ENCODE results near the gene RAVER2. TPM values are rescaled to one million over a fixed set of nuclear protein-coding genes. Genes with fewer than 3 reads are reported as not detected.
"Not testable (repeated sequence)": the region's sequence is repeated elsewhere in the genome, so short reads cannot be mapped to it uniquely, and the experiment has no call there.

The RAVER2 gene
- total RNA-seq, 4 donors from 2014 or later: 46.8 to 94.5 (median 71.0) TPM

- H3K27me3 ChIP-seq: no peaks in the 10 kb centered on the region
- no peaks in the 10 kb centered on the region for H3K4me1 ChIP-seq
- TF ChIP-seq EP300 (IDR thresholded peaks at IDR 0.05; ENCODE audit: low read depth): no peak
- TF ChIP-seq POLR2AphosphoS5 (IDR thresholded peaks at IDR 0.05): no peak
- no peak for TF ChIP-seq CTCF (IDR thresholded peaks at IDR 0.05)
- TF ChIP-seq POLR2A (IDR thresholded peaks at IDR 0.05): no peak
- in situ Hi-C loops (cut with MboI; ENCODE audit: low pct_ligation_motif_present in 1 of 4, low pct_unique_long_range_greater_than_20kb in 1 of 4, low sequenced_read_pairs in 3 of 4): no loop called here
- H3K36me3 ChIP-seq: no peaks in the 10 kb centered on the region
- H3K4me3 ChIP-seq: no peak overlapping the region
- no peak for DNase-seq
- 81 to 83% methylated on average over 3 to 5 of the region's 5 CpGs for WGBS, 2 donors (ENCODE audit: low coverage in 1 of 2)
- intact Hi-C loops (cut with DNase I; ENCODE audit: low total_unique reads): no loop called here
- no peak overlapping the region for H3K27ac ChIP-seq
- no peaks in the 10 kb centered on the region for H3K9me3 ChIP-seq
These were observed 43.8 kb upstream of the RAVER2 start for GRCh38 chr1:64701071-64701470.

- in situ Hi-C loops (cut with MboI; ENCODE audit: low pct_ligation_motif_present in 1 of 4, low pct_unique_long_range_greater_than_20kb in 1 of 4, low sequenced_read_pairs in 3 of 4): no loop called here
- Histone ChIP-seq H3K36me3 (no peaks in the 10 kb centered on the region), H3K4me1 (no peaks in the 10 kb centered on the region), H3K4me3 (no peak overlapping the region), H3K9me3 (no peaks in the 10 kb centered on the region), H3K27ac (no peak overlapping the region), H3K27me3 (no peaks in the 10 kb centered on the region)
- WGBS, 2 donors (ENCODE audit: low coverage in 1 of 2): 69% methylated on average over 2 of the region's 2 CpGs; no CpG with 5 or more reads in 1 of the 2 donors
- intact Hi-C loops (cut with DNase I; ENCODE audit: low total_unique reads): no loop called here
- TF ChIP-seq EP300 (IDR thresholded peaks at IDR 0.05; ENCODE audit: low read depth): no peak
- no peak for TF ChIP-seq POLR2AphosphoS5 (IDR thresholded peaks at IDR 0.05)
- DNase-seq: no peak
These were observed 43.0 kb upstream of the RAVER2 start for GRCh38 chr1:64701886-64702285.

- H3K9me3 ChIP-seq; H3K27me3 ChIP-seq; H3K36me3 ChIP-seq; intact Hi-C loops (cut with DNase I; ENCODE audit: low total_unique reads); H3K4me1 ChIP-seq; DNase-seq; H3K27ac ChIP-seq; H3K4me3 ChIP-seq; in situ Hi-C loops (cut with MboI; ENCODE audit: low pct_ligation_motif_present in 1 of 4, low pct_unique_long_range_greater_than_20kb in 1 of 4, low sequenced_read_pairs in 3 of 4): not testable (repeated sequence)
- 71 to 83% methylated on average over 2 to 3 of the region's 3 CpGs for WGBS, 2 donors (ENCODE audit: low coverage in 1 of 2)
These were observed 42.2 kb upstream of the RAVER2 start for GRCh38 chr1:64702670-64703069.

GRCh38 chr1:64703600-64703999, 41.3 kb upstream of the RAVER2 start:
- in situ Hi-C loops (cut with MboI; ENCODE audit: low pct_ligation_motif_present in 1 of 4, low pct_unique_long_range_greater_than_20kb in 1 of 4, low sequenced_read_pairs in 3 of 4) (no loop called here), intact Hi-C loops (cut with DNase I; ENCODE audit: low total_unique reads) (no loop called here)
- no peak overlapping the region for H3K27ac ChIP-seq
- TF ChIP-seq POLR2A (IDR thresholded peaks at IDR 0.05): no peak
- no peak for TF ChIP-seq POLR2AphosphoS5 (IDR thresholded peaks at IDR 0.05)
- TF ChIP-seq CTCF (IDR thresholded peaks at IDR 0.05): no peak
- TF ChIP-seq EP300 (IDR thresholded peaks at IDR 0.05; ENCODE audit: low read depth): no peak
- no peaks in the 10 kb centered on the region for H3K4me1 ChIP-seq
- WGBS, 2 donors (ENCODE audit: low coverage in 1 of 2): 60 to 89% methylated on average over 2 of the region's 2 CpGs
- H3K27me3 ChIP-seq: no peaks in the 10 kb centered on the region
- H3K36me3 ChIP-seq: no peaks in the 10 kb centered on the region
- H3K4me3 ChIP-seq: no peak overlapping the region
- no peak for DNase-seq
- no peaks in the 10 kb centered on the region for H3K9me3 ChIP-seq

GRCh38 chr1:64705591-64705990, 39.3 kb upstream of the RAVER2 start:
- no peak overlapping the region for H3K4me3 ChIP-seq
- intact Hi-C loops (cut with DNase I; ENCODE audit: low total_unique reads): no loop called here
- no peak overlapping the region for H3K27ac ChIP-seq
- H3K9me3 ChIP-seq: no peaks in the 10 kb centered on the region
- TF ChIP-seq CTCF (IDR thresholded peaks at IDR 0.05): no peak
- TF ChIP-seq POLR2AphosphoS5 (IDR thresholded peaks at IDR 0.05): no peak
- TF ChIP-seq POLR2A (IDR thresholded peaks at IDR 0.05): no peak
- no peak for TF ChIP-seq EP300 (IDR thresholded peaks at IDR 0.05; ENCODE audit: low read depth)
- no peaks in the 10 kb centered on the region for H3K4me1 ChIP-seq
- H3K36me3 ChIP-seq: no peaks in the 10 kb centered on the region
- WGBS, 2 donors (ENCODE audit: low coverage in 1 of 2): 50 to 71% methylated on average over 1 of the region's 1 CpG
- no peaks in the 10 kb centered on the region for H3K27me3 ChIP-seq
- in situ Hi-C loops (cut with MboI; ENCODE audit: low pct_ligation_motif_present in 1 of 4, low pct_unique_long_range_greater_than_20kb in 1 of 4, low sequenced_read_pairs in 3 of 4): no loop called here
- DNase-seq: no peak
